ENCODE results near the gene NOP9.

Gene NOP9

DNA sequence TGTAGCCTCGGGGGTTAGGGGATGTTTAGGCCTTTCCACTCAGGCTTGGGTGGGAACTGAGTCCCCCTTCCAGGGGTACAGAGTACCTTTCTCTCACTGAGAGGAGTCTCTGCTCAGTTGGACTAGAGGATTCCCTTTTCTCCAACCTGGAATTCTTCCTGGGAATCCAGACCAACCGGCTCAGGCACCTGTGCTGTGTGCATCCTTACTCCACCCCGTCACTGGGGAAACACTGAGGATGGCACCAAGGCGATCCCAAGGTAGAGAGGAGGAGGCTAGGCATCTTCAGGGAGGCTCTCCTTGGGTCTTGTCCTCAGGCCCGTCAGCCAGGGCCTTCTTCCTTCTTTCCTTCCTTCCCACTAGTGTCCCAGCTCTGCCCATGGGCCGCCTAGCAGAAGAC lies 35.8 kb upstream of the NOP9 start:
- no peak for DNase-seq (ENCODE audit: low read depth)

GRCh38 chr14:24264298-24264697 lies 35.4 kb upstream of the NOP9 start:
- DNase-seq (ENCODE audit: low read depth) = no peak

- no peak for DNase-seq (ENCODE audit: low read depth)
These were observed 33.1 kb upstream of the NOP9 start for GRCh38 chr14:24266344-24267244.

GRCh38 chr14:24267516-24267915 lies 32.1 kb upstream of the NOP9 start:
- no peak for DNase-seq (ENCODE audit: low read depth)

DNA sequence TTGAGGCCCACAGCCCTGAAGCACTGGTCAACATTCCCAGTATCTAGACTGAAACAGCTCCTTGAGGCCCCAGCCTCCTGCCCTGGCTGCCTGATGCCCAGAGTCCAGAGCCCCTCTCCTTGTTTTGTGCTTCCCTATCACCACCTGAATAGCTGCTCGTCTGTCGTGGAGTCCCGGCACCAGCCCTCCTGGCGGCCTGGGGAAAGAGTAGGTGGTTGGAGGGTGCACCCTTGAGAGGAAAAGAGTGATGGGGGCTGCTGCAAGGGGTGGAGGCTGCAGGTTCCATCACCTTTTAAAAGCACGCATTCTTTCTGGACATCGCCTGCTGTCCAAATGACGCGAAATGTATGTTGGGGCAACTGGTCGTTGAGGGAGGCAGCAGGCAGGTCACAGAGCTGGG lies 31.4 kb upstream of the NOP9 start:
- no peak for DNase-seq (ENCODE audit: low read depth)

GRCh38 chr14:24269368-24269767 lies 30.3 kb upstream of the NOP9 start:
- no peak for DNase-seq (ENCODE audit: low read depth)

- no peak for DNase-seq (ENCODE audit: low read depth)
These were observed 29.6 kb upstream of the NOP9 start for GRCh38 chr14:24269910-24270536.

DNA sequence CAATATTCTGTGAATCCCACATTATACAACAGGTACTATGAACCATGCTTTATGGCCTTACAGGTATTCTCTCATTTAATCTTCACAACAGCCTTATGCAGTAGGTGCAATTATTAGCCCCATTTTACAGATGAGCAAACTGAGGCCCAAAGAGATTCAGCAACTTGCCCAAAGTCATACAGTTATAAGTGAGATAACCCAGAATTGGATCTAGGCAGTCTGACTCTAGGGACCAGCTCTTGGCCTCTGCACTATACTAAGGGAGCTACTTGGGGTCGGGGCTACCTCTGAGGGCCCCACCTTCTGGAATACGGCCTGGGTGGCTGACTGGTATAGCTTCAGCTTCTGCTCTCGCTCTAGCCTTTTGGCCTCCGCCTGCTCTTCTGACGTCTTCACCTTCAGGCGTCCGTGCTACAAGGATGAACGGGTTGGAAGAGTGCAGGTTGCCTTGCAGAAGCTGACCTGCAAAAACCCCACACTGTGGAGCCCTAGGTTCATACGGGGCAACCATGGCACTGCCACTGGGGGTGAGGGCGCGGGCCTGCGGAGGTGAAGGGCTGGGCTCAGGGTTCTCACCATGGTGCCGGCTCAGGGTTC lies 29.0 kb upstream of the NOP9 start:
- DNase-seq (ENCODE audit: low read depth) = no peak

DNA sequence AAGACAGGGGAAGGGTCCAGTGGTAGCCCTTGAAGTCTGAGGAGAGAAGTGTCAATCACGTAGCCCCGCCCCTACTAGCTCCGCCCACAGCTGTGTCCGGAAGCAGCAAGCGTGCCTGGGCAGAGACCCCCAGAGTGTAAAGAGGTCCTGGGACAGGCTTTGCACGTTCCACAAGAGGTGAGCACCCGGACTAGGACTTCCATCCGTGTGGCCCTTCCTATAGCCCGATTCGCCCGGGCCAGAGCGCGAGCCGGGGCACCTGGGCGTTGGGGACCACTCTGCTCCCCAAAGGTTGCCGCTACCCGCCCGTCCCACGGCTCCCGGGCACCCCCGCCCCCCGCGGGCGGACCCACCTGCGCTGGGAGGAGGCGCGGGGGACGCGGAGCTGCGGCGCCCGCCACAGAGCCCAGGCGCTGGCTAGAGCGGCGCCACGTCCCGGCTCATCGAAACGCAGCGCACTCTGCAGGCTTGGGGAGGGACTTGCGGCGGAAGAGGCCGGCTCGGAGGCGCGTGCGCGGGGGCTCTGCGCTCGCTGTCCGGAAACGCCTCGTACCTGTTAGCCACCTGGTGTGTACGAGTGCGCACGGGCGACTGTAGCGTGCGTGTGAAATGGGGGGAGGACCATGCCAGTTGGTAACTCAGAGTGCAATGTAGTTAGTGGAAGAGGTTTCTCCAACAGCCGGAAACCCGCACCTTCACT lies 28.4 kb upstream of the NOP9 start, which contains the start of gene RABGGTA:
Gene RABGGTA, minus strand, starts transcription at position 464 of the 700 bp plus-strand sequence. CDS start 482 bp downstream, outside the sequence.
- DNase-seq (ENCODE audit: low read depth) = peak; percentile 87

DNA sequence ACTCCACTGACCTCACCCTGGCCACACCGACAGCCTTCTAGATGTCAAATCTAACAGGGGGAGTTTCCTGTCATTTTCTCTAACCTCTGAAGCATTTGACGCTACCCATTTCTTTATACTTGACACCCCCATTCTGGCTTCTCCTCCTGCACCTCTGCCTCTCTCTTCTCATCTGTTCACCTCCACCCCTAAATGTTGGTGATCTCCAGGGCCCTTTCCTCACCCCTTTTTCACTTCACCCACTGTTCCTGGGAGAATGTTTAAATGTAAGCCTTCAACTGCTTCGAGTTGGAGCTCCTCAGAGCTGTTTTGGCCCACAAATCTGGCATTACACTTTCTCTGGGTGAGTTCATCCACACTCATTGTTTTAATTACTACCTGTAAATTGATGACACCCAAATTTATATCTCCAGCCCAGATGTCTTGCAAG lies 27.8 kb upstream of the NOP9 start:
- no peak for DNase-seq (ENCODE audit: low read depth)

- no peak for DNase-seq (ENCODE audit: low read depth)
These were observed 27.2 kb upstream of the NOP9 start for GRCh38 chr14:24272467-24272866.

DNA sequence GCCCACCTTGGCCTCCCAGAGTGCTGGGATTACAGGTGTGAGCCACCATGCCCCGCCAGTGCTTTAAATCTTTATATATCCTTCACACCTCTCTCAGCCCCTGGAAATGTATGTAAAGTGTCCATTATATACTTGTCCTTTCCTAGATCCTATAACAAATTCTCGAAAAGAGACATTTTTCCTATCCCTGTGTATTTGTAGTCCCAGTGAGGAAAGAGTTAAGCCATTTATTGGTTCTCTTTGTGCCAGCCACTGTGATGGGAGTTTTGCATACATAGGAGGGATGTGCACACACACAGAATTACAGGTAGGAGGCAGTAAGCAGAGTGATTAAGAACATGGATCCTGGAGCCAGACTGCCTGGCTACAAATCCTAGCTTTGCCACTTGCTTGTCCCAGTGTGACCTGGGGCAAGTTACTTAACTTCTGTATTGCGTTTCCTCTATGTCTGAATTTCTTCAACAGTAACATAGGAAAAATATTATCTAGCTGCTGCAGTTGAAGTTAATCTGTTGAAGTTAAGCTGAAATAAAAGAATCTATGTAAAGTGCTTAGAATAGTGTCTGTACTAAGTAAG lies 26.1 kb upstream of the NOP9 start:
- no peak for DNase-seq (ENCODE audit: low read depth)

GRCh38 chr14:24274101-24274543 lies 25.5 kb upstream of the NOP9 start:
- peak; percentile 48 for DNase-seq (ENCODE audit: low read depth)

DNA sequence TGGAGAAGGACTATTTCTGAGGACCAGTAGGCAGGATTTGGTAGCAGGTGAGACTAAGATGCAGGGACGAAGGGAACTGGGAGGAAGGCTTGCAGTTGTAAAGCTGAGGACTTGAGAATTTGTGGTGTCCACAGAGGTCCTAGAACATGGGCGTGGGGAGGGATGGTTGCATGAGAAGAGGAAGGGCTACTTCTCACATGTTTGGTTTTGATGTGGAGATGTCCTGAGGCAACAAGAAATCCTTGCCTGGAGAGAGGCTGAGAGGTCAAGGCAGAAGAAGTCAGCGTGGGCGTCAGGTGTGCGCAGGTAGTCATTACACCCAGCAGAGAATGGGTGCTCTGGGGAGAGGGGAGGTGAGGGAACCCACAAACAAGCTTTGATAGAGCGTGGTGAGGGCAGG lies 22.6 kb upstream of the NOP9 start:
- DNase-seq (ENCODE audit: low read depth) = no peak

DNA sequence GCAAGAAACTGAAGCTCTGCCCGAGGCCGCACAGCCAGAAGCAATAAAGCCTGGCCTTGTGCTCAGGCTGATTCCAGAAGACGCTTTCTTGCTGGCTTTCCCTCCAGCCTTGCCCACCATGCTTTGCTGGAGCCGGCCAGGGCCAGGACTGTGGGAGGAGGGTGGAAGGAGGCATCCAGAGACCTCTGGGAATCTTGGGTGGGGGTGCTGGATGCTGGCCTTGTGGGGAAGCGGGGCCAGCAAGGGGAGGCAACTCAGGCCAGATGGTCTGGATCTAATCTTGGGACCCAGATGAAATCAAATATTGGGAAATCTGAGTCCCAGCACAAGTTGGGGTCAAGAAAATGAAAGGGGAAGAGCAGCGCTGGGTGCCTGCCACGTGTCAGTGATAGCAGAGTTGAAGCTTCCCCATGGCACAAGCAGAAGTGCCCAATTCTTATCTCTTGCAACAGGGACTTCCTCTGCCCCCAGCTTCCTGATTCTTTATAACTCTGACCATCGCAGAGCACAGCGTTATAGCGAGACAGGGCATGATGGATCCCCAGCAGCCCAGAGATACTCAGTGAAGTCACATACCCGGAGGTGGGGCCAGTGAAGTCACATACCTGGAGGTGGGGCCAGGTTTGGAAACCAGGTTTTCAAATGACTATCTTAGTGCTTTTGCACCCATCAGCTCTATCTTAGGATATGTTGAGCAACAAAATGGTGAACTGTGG lies 21.9 kb upstream of the NOP9 start:
- no peak for DNase-seq (ENCODE audit: low read depth)

GRCh38 chr14:24278424-24278823 lies 21.2 kb upstream of the NOP9 start:
- DNase-seq (ENCODE audit: low read depth) = no peak

GRCh38 chr14:24279301-24280186 lies 20.1 kb upstream of the NOP9 start:
- no peak for DNase-seq (ENCODE audit: low read depth)

- DNase-seq (ENCODE audit: low read depth) = no peak
These were observed 18.7 kb upstream of the NOP9 start for GRCh38 chr14:24280797-24281460.

GRCh38 chr14:24281636-24282035 lies 18.0 kb upstream of the NOP9 start:
- no peak for DNase-seq (ENCODE audit: low read depth)

DNA sequence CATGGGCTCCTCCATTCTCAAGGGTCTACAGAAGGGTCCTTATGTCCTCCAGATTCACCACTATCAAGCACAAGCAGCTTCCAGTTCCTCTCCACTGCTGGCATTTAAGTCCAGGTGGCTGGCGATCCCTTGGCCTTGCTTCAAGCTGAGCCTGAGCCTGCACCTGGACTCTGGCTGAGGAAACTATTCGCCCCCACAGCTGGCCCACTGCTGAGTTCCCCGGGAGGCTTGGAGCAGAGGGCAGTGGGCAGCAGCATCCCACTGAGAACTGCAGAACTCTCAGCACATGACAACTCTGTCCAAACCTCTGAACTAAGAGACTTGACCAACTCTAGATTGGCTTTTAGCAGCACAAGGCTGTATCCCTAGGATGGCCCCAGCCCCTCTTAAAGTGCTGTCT lies 16.9 kb upstream of the NOP9 start:
- no peak for DNase-seq (ENCODE audit: low read depth)
